Mesendoderm (in vitro differentiated cells): ENCODE data around the gene SVOP.

Experiments used
- DNase-seq: peaks from one replicate; pipeline ENCODE4 v3.0.0; 2013
- H2AK5ac ChIP-seq: 2 replicates; pipeline ENCODE4 v1.6.1; 2013; ENCODE audit warnings: low read length, inconsistent platforms
- H2BK120ac ChIP-seq: 2 replicates; pipeline ENCODE4 v1.6.1; 2013; ENCODE audit warnings: low read depth, mild to moderate bottlenecking, low read length, moderate library complexity, mixed read lengths
- H2BK15ac ChIP-seq: replicated peaks from 2 replicates; pipeline ENCODE4 v1.6.1; 2013; ENCODE audit warnings: low read depth, mild to moderate bottlenecking, moderate library complexity
- H2BK5ac ChIP-seq: 2 replicates; pipeline ENCODE4 v1.6.1; 2013; ENCODE audit warnings: low read length, inconsistent platforms
- H3K18ac ChIP-seq: 2 replicates; pipeline ENCODE4 v1.6.1; 2013; ENCODE audit warnings: mild to moderate bottlenecking, low read length, mixed read lengths
- H3K23ac ChIP-seq: one replicate; pipeline ENCODE4 v1.6.1; 2013; ENCODE audit warnings: low read length
- H3K27ac ChIP-seq: 2 replicates; pipeline ENCODE4 v1.5.1; 2013; ENCODE audit warnings: low read depth, mild to moderate bottlenecking, inconsistent platforms, low read length, moderate library complexity
- H3K27me3 ChIP-seq: 2 replicates; pipeline ENCODE4 v1.6.1; 2013; ENCODE audit warnings: low read length, control low read depth, mild to moderate bottlenecking, inconsistent platforms; ENCODE audit not compliant: insufficient read depth, poor library complexity
- H3K36me3 ChIP-seq: 2 replicates; pipeline ENCODE4 v1.6.1; 2013; ENCODE audit warnings: low read length, inconsistent platforms; ENCODE audit not compliant: control insufficient read depth, insufficient read depth
- H3K4ac ChIP-seq: one replicate; pipeline ENCODE4 v1.6.1; 2013; ENCODE audit warnings: low read depth, mild to moderate bottlenecking, low read length, moderate library complexity
- H3K4me1 ChIP-seq: 2 replicates; pipeline ENCODE4 v1.6.1; 2013; ENCODE audit warnings: low read depth, low read length, inconsistent platforms; ENCODE audit not compliant: control insufficient read depth
- H3K4me2 ChIP-seq: 2 replicates; pipeline ENCODE4 v1.6.1; 2013; ENCODE audit warnings: low read length
- H3K4me3 ChIP-seq: 2 replicates; pipeline ENCODE4 v1.5.1; 2013; ENCODE audit warnings: mild to moderate bottlenecking, low read length
- H3K56ac ChIP-seq: one replicate; pipeline ENCODE4 v1.6.1; 2013; ENCODE audit warnings: low read length
- H3K79me1 ChIP-seq: 2 replicates; pipeline ENCODE4 v1.6.1; 2013; ENCODE audit warnings: low read length, inconsistent platforms
- H3K79me2 ChIP-seq: 2 replicates; pipeline ENCODE4 v1.6.1; 2013; ENCODE audit warnings: mild to moderate bottlenecking, low read length; ENCODE audit not compliant: control insufficient read depth, insufficient read depth
- H3K9ac ChIP-seq: 2 replicates; pipeline ENCODE4 v1.6.1; 2013; ENCODE audit warnings: low read length, inconsistent platforms
- H4K5ac ChIP-seq: one replicate; pipeline ENCODE4 v1.6.1; 2013; ENCODE audit warnings: low read length
- H4K8ac ChIP-seq: one replicate; pipeline ENCODE4 v1.6.1; 2013; ENCODE audit warnings: low read depth, mild to moderate bottlenecking, control low read depth, low read length, moderate library complexity
- WGBS: extraction: QIAGEN DNeasy Blood & Tissue Kit; methylation state at CpG from one replicate; pipeline ENCODE4 v1.1.7; 2013; ENCODE audit warnings: low lambda C conversion rate, missing lambda C conversion rate; ENCODE audit not compliant: insufficient coverage; ENCODE audit errors: extremely low coverage; 5-methylcytosine and 5-hydroxymethylcytosine counted together

SVOP gene

DNA sequence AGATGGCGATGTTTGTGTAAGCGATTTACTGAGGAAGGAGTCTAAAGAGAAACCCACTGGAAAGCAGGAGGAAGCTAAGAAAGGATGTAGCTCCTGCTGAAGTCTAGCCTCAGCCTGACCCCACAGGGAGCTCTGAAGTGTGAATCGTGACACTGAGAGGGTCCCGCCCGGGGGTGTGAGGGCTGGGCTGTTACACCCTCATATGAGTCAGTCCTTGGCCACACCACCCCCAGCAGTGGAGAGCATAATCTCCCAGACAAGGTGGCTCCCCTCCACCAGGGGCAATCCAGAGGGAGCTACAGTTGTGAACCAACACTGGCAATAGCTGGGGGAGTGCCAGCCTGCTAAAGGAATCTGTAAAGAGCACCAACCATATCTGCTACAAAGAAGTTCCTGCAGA is 31.5 kb downstream of the SVOP start:
- no peak overlapping the region for H3K4me3 ChIP-seq
- H3K27me3 ChIP-seq: no peaks in the 10 kb centered on the region
- H3K23ac ChIP-seq: no peak overlapping the region
- DNase-seq: no peak
- no peak overlapping the region for H3K27ac ChIP-seq
- no peak overlapping the region for H4K8ac ChIP-seq
- H3K56ac ChIP-seq: no peak overlapping the region
- WGBS: no CpG with 5 or more reads among the region's 5 CpGs
- H4K5ac ChIP-seq: no peak overlapping the region
- H3K4me2 ChIP-seq: no peak overlapping the region
- no peak overlapping the region for H3K4ac ChIP-seq
- H2AK5ac ChIP-seq: no peak overlapping the region
- H3K18ac ChIP-seq: no peak overlapping the region
- H3K36me3 ChIP-seq: no peaks in the 10 kb centered on the region
- no peak overlapping the region for H2BK15ac ChIP-seq
- no peak overlapping the region for H2BK120ac ChIP-seq
- H3K4me1 ChIP-seq: no peaks in the 10 kb centered on the region
- no peak overlapping the region for H3K9ac ChIP-seq
- no peaks in the 10 kb centered on the region for H3K79me2 ChIP-seq
- H3K79me1 ChIP-seq: no peaks in the 10 kb centered on the region
- no peak overlapping the region for H2BK5ac ChIP-seq

DNA sequence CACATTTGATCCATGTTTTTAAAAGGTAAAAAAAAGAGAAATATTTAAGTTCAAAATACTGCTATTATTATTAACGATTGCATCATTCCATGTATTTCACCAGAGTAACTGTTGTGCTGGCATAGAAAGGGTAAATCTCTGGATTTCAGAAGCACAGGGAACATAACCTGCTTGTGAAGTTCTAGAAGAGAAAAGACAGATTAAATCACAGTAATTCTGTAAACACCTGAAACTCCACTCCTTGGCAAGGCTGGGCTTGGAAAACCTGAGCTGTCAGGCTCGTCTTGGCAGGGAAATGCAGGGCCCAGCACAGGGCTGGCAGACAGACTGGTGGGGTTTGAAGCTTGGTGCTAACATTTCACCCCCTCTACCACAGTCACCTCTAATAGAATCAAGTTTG is 35.1 kb downstream of the SVOP start:
- H3K23ac ChIP-seq: no peak overlapping the region
- H2BK120ac ChIP-seq: no peak overlapping the region
- no peak overlapping the region for H3K9ac ChIP-seq
- H2BK15ac ChIP-seq: no peak overlapping the region
- no peak overlapping the region for H3K4me2 ChIP-seq
- H3K36me3 ChIP-seq: no peaks in the 10 kb centered on the region
- H4K8ac ChIP-seq: no peak overlapping the region
- H3K56ac ChIP-seq: no peak overlapping the region
- H3K79me2 ChIP-seq: no peaks in the 10 kb centered on the region
- H3K18ac ChIP-seq: no peak overlapping the region
- H2BK5ac ChIP-seq: no peak overlapping the region
- WGBS: no CpG with 5 or more reads among the region's 2 CpGs
- H4K5ac ChIP-seq: no peak overlapping the region
- no peak for DNase-seq
- no peak overlapping the region for H3K4me3 ChIP-seq
- H3K4ac ChIP-seq: no peak overlapping the region
- no peak overlapping the region for H3K27ac ChIP-seq
- no peaks in the 10 kb centered on the region for H3K79me1 ChIP-seq
- H3K27me3 ChIP-seq: no peaks in the 10 kb centered on the region
- H3K4me1 ChIP-seq: no peaks in the 10 kb centered on the region
- H2AK5ac ChIP-seq: no peak overlapping the region

DNA sequence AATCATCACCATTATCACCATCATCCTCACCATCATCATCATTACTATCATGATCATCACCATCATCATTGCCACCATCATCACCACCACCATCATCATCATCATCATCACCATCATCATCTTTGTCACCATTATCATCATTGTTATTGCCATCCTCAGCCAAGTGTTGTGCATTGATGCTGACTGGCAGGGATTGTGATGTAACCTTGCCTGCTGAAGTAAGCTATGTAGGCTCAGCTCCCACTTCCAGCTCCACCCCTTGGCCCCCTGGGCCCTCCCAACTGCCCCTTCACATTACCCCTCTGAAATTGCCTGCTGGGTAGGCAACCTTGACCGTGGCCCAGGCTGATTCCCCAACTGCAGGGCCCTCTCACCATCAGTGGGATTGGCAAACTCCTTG is 37.6 kb downstream of the SVOP start:
- Histone ChIP-seq H3K79me1 (no peaks in the 10 kb centered on the region), H3K23ac (no peak overlapping the region), H2BK5ac (no peak overlapping the region), H2BK15ac (no peak overlapping the region), H3K27me3 (no peaks in the 10 kb centered on the region), H3K36me3 (no peaks in the 10 kb centered on the region), H3K4me3 (no peak overlapping the region), H3K27ac (no peak overlapping the region), H2BK120ac (no peak overlapping the region), H3K9ac (no peak overlapping the region), H4K5ac (no peak overlapping the region), H4K8ac (no peak overlapping the region), H3K4me1 (no peaks in the 10 kb centered on the region), H3K4me2 (no peak overlapping the region), H3K4ac (no peak overlapping the region), H3K79me2 (no peaks in the 10 kb centered on the region), H3K18ac (no peak overlapping the region), H3K56ac (no peak overlapping the region), H2AK5ac (no peak overlapping the region)
- WGBS: no CpG with 5 or more reads among the region's 1 CpG
- no peak for DNase-seq

DNA sequence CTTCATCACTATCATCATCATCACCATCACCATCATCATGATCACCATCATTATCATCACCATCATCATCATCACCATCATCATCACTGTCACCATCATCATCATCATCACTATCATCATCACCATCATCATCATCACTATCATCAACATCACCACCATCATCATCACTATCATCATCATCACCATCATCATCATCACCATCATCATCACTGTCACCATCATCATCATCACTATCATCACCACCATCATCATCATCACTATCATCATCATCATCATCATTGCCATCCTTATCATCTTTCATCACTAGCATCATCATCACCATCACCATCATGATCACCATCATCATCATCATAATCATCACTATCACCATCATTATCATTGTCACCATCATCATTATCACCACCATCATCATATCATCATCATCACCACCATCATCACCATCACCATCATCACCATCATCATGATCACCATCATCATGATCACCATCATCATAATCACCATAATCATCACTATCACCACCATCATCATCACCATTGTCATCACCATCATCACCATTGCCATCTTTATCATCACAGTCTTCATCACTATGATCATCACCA is 38.1 kb downstream of the SVOP start:
- no peak overlapping the region for H3K9ac ChIP-seq
- H3K4me2 ChIP-seq: no peak overlapping the region
- no peaks in the 10 kb centered on the region for H3K79me2 ChIP-seq
- no peak overlapping the region for H3K18ac ChIP-seq
- H3K4me3 ChIP-seq: no peak overlapping the region
- no peak overlapping the region for H2BK120ac ChIP-seq
- H2BK15ac ChIP-seq: no peak overlapping the region
- no peak overlapping the region for H3K4ac ChIP-seq
- H4K8ac ChIP-seq: no peak overlapping the region
- no peak overlapping the region for H4K5ac ChIP-seq
- H3K23ac ChIP-seq: no peak overlapping the region
- H3K27me3 ChIP-seq: no peaks in the 10 kb centered on the region
- no peaks in the 10 kb centered on the region for H3K36me3 ChIP-seq
- H2AK5ac ChIP-seq: no peak overlapping the region
- H3K4me1 ChIP-seq: no peaks in the 10 kb centered on the region
- no peak for DNase-seq
- H3K27ac ChIP-seq: no peak overlapping the region
- H3K79me1 ChIP-seq: no peaks in the 10 kb centered on the region
- no peak overlapping the region for H3K56ac ChIP-seq
- H2BK5ac ChIP-seq: no peak overlapping the region

DNA sequence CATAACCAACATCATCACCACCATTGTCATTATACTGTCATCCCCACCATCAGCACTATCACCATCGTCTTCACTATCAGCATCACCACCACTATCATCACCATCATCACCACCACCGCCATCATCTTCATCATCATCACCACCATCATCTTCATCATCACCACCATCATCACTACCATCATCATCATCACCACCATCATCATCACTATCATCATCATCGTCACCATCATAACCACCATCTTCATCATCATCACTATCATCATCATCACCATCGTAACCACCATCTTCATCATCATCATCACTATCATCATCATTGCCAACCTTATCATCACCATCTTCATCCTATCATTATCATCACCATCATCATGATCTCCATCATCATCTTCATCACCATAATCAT is 39.0 kb downstream of the SVOP start:
- H3K18ac ChIP-seq: no peak overlapping the region

DNA sequence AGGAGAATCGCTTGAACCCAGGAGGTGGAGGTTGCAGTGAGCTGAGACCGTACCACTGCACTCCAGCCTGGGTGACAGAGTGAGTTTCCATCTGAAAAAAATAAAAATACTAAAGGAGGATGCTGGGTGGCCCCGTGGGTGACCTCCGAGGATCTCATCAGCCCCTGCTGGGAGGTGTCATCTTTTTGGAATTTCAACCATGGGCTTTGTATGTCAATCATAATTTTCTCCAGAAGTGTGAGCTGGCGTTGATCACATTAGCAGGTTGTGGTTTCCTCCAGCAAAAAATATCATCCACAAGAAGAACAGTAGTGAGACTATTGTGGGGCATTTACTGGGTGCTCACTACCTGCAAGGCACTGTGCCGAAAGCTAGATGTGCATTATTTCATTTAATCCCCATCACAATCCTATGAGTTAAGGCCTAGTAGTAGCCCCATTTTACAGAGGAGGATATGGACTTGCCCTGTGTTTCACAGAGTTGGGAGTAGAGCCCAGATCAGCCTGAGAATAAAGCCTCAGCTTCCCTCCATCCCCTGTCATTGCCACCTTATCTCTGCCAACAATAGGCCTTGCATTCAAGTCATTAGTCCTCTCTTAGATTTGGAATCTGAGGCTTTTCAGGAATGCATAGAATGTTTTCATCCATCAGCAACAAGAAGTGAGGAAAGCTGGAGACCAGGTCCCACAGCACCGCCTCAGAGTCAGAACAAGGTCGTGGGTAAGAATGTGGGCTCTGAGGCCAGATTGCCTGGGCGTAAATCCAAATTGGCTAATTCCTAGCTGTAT is 39.8 kb downstream of the SVOP start:
- no CpG with 5 or more reads among the region's 9 CpGs for WGBS
- H3K4me2 ChIP-seq: no peak overlapping the region
- no peaks in the 10 kb centered on the region for H3K36me3 ChIP-seq
- no peaks in the 10 kb centered on the region for H3K79me2 ChIP-seq
- no peak overlapping the region for H3K27ac ChIP-seq
- H4K8ac ChIP-seq: no peak overlapping the region
- H2BK5ac ChIP-seq: no peak overlapping the region
- no peak overlapping the region for H4K5ac ChIP-seq
- no peak overlapping the region for H2BK120ac ChIP-seq
- H3K4me3 ChIP-seq: no peak overlapping the region
- no peak overlapping the region for H3K4ac ChIP-seq
- no peak overlapping the region for H3K18ac ChIP-seq
- H2AK5ac ChIP-seq: no peak overlapping the region
- DNase-seq: peak; percentile 96
- H3K79me1 ChIP-seq: no peaks in the 10 kb centered on the region
- H3K23ac ChIP-seq: no peak overlapping the region
- H3K4me1 ChIP-seq: no peaks in the 10 kb centered on the region
- H3K9ac ChIP-seq: no peak overlapping the region
- no peak overlapping the region for H3K56ac ChIP-seq
- H3K27me3 ChIP-seq: no peaks in the 10 kb centered on the region
- no peak overlapping the region for H2BK15ac ChIP-seq

More for the DNA sequence above, 39.0 kb downstream of the SVOP start:
- Histone ChIP-seq H3K27me3 (no peaks in the 10 kb centered on the region), H3K23ac (no peak overlapping the region), H3K9ac (no peak overlapping the region), H3K56ac (no peak overlapping the region), H3K4me3 (no peak overlapping the region), H3K4me1 (no peaks in the 10 kb centered on the region), H2BK120ac (no peak overlapping the region), H3K27ac (no peak overlapping the region), H2BK5ac (no peak overlapping the region), H2AK5ac (no peak overlapping the region), H4K5ac (no peak overlapping the region), H3K4ac (no peak overlapping the region), H3K79me1 (no peaks in the 10 kb centered on the region), H3K4me2 (no peak overlapping the region), H2BK15ac (no peak overlapping the region), H4K8ac (no peak overlapping the region), H3K36me3 (no peaks in the 10 kb centered on the region), H3K79me2 (no peaks in the 10 kb centered on the region)
- 100% methylated on average over 2 of the region's 4 CpGs for WGBS
- no peak for DNase-seq
